ENCODE measurements around the gene RIBC2.

Gene RIBC2

DNA sequence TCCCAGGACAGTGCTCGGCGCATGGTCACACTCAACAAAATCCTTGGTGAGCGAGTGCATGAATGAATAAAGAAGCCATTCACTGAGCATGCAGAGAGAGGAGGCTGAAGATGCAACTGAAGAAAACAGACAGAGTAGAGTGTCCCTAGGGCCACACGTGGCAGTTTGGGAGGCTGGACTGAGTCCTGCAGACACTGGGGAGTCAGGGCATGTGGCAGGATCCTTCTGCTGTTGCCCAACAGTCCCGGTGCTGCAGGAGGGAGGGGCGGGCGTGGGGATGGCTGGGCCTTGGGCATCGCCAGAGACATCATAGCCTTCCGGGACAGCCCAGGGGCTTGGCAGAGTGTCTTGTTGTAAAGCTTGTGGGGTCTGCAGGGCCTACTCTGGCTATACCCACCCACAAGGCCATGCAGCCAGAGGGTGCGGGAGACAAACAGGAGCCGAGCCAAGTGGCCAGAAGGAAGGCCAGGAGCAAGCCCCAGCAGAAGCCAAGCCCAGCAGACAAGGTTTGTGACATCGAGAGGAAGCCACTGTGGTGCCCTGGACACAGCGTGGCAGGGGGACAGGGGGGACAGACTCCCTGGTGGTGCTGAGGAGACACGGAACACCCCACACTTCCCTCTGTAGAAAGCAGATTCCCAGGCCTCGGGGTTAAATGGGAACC, 62.5 kb downstream of the RIBC2 start:
- DNase-seq, result no peak

DNA sequence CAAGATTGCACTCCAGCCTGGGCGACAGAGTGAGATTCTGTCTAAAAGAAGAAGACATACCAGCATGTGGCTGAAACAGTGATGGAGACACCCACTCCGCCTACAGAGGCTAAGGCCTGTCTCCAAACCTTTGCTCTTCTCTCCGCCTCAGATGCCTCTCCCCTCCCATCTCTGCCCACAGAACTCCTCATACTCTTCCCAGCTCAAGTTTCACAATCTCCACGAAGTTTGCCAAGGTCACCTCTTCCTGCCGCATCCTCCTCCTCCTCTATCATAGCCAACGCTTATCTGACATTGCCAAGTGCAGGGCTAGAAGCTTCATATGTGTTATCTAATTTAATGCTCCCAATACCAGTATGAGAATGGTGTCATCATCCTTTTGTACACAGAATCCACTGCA, 63.3 kb downstream of the RIBC2 start:
- no peak for DNase-seq

DNA sequence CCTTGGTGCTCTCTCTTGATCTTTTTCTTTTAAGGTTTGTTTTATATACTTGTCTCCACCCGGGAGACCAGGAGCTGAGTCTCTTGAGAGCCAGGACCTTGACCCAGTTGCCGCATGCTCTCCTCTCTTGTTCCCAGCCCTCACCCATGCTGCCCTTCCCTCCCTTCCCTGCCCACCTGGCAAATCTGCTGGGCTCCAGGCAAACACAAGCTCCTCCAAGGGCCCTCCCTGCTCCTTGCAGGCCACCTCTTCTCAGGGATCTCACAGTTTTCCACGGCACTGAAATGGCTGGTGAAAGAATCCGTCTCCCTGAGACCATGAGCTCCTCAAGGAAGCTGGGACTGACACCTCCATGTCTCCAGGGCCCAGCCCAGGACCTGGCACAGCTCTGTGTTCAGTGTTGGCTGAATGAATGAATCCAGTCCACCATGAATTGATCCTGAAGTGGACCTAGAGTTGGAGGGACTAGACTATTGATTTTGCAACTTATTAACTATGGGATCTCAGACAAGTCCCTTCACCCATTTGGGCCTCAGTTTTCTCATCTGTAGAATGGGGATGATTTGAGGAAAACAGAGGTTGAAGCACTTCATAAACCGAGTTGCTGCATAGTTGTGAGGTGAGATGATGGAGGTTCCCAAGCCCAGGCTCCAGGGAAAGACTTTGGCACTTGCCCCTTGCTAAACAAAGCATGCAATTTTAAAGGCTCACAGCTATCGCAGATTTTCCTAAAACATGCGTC, 64.0 kb downstream of the RIBC2 start:
- DNase-seq, result no peak

DNA sequence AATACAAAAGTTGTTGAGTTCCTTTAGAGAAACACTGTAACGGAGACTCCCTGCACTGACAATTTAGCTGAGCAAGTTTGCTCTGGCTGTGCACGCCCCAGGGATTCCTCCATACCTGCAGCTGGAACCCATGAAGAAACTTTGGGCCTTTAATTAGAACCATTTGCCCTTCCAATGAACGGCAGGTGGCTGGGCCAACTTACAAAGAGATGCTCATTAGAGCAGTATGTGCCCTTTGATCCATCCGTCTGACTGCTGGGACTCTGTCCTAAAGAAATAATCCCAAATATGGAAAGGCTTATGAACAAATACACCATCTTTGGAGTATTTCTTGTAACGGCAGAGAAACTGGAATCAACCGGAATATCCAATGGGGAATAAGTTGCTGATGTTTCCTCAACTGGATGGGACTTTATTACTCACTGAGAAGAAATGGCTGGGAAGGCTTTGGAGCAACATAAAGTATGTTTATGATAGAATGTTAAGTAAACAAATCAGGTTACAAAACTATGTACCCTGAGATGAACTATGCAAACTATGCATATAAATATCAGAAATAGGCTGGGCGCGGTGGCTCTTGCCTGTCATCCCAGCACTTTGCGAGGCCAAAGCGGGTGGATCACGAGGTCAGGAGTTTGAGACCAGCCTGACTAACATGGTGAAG, 64.7 kb downstream of the RIBC2 start:
- DNase-seq, result no peak

DNA sequence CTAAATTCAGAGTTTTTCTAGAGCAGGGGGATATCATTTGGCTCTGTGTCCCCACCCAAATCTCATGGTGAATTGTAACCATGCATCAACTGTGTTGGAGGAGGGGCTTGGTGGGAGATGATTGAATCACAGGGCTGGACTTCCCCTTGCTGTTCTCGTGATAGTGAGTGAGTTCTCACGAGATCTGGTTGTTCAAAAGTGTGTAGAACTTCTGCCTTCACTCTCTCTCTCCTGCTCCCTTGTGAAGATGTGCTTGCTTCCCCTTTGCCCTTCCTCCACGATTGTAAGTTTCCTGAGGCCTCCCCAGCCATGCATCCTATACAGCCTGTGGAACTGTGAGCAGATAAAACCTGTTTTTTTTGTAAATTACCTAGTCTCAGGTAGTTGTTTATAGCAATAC, 67.2 kb downstream of the RIBC2 start:
- DNase-seq, result no peak

DNA sequence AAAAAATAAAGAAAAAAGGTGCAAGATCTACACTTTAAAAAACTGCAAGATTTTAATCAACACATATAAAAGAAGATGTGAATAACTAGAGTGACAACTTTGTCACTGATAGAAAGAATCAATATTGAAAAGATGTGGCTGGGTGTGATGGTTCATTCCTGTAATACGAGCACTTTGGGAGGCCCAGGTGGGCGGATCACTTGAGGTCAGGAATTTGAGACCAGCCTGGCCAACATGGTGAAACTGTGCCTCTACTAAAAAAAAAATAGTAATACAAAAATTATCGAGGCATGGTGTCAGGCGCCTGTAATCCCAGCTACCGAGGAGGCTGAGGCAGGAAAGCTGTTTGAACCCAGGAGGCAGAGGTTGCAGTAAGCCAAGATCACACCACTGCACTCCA, 68.2 kb downstream of the RIBC2 start:
- DNase-seq, result no peak

Measured in effector CD4-positive, alpha-beta T cell (primary cell).